Naive thymus-derived CD4-positive, alpha-beta T cell (primary cell): ENCODE measurements around the gene VEGFA. TPM values are rescaled to one million over a fixed set of nuclear protein-coding genes. Genes with fewer than 3 reads are reported as not detected.

Experiments used
- ATAC-seq: fragments of 150-1000 bp; cut with Tn5 transposase; 2 replicates; pipeline ENCODE4 v1.10.0; 2021; ENCODE audit warnings: mild to moderate bottlenecking, moderate library complexity
- CTCF ChIA-PET: fragments of 350-600 bp; sonication (Branson Sonifier 250); formaldehyde crosslinking; loops from one replicate; lab custom pipeline; 2021; ENCODE audit warnings: antibody characterized with exemption; lab: Charles Lee
- POLR2A ChIA-PET: fragments of 350-600 bp; sonication (Branson Sonifier 250); formaldehyde crosslinking; loops from one replicate; lab custom pipeline; 2021; ENCODE audit warnings: antibody characterized with exemption, inconsistent platforms; lab: Charles Lee
- DNase-seq, 9 donors: peaks; one replicate each; pipeline versions ENCODE4 v3.0.0 to v3.0.0-alpha.2; 2020 to 2022; ENCODE audit warnings: mixed read lengths in 1 of 9
- H3K27ac ChIP-seq: one replicate; pipeline ENCODE4 v1.7.0; 2013; ENCODE audit warnings: mild to moderate bottlenecking, low read depth, low read length, moderate library complexity
- H3K27me3 ChIP-seq, 2 donors: one replicate each; pipeline ENCODE4 v1.7.0; 2013; ENCODE audit warnings: low read length in 2 of 2, mild to moderate bottlenecking in 2 of 2, moderate library complexity in 2 of 2; ENCODE audit not compliant: control insufficient read depth in 2 of 2, insufficient read depth in 2 of 2
- H3K36me3 ChIP-seq, 3 experiments: 1 replicate in 2 of 3; 2 replicates in 1 of 3; pipeline ENCODE4 v1.7.0; 2013; ENCODE audit warnings: low read length in 3 of 3, mild to moderate bottlenecking in 3 of 3, moderate library complexity in 1 of 3; ENCODE audit not compliant: insufficient read depth in 3 of 3, control insufficient read depth in 2 of 3
- H3K4me1 ChIP-seq, 2 donors: one replicate each; pipeline ENCODE4 v1.7.0; 2013; ENCODE audit warnings: low read length in 2 of 2, mild to moderate bottlenecking in 2 of 2, moderate library complexity in 1 of 2; ENCODE audit not compliant: control insufficient read depth in 2 of 2, insufficient read depth in 2 of 2
- H3K4me3 ChIP-seq: 2 replicates; pipeline ENCODE4 v1.7.0; 2013; ENCODE audit warnings: mild to moderate bottlenecking, low read length
- H3K9me3 ChIP-seq, 3 experiments: 1 replicate in 2 of 3; 2 replicates in 1 of 3; pipeline ENCODE4 v1.7.0; 2013; ENCODE audit warnings: low read length in 3 of 3; ENCODE audit not compliant: control insufficient read depth in 2 of 3
- H3K27ac Mint-ChIP-seq, 9 donors: one replicate each; pipeline ENCODE4 v1.8.0; 2020 to 2022; ENCODE audit warnings: mixed read lengths in 9 of 9, mild to moderate bottlenecking in 8 of 9, moderate library complexity in 5 of 9, inconsistent platforms in 2 of 9
- H3K27me3 Mint-ChIP-seq, 5 donors: one replicate each; pipeline ENCODE4 v1.8.0; 2021 to 2022; ENCODE audit warnings: mixed read lengths in 5 of 5, mild to moderate bottlenecking in 1 of 5
- H3K36me3 Mint-ChIP-seq, 5 donors: one replicate each; pipeline ENCODE4 v1.8.0; 2020 to 2022; ENCODE audit warnings: mixed read lengths in 5 of 5, mild to moderate bottlenecking in 3 of 5, inconsistent platforms in 1 of 5
- H3K4me1 Mint-ChIP-seq, 7 donors: one replicate each; pipeline ENCODE4 v1.8.0; 2020 to 2022; ENCODE audit warnings: mixed read lengths in 7 of 7, mild to moderate bottlenecking in 3 of 7, inconsistent platforms in 1 of 7
- H3K4me3 Mint-ChIP-seq, 10 donors: one replicate each; pipeline ENCODE4 v1.8.0; 2020 to 2022; ENCODE audit warnings: mild to moderate bottlenecking in 10 of 10, mixed read lengths in 10 of 10, moderate library complexity in 6 of 10, inconsistent platforms in 2 of 10
- H3K9me3 Mint-ChIP-seq, 11 donors: one replicate each; pipeline ENCODE4 v1.8.0; 2020 to 2022; ENCODE audit warnings: mixed read lengths in 11 of 11, mild to moderate bottlenecking in 4 of 11, inconsistent platforms in 1 of 11, moderate library complexity in 1 of 11
- intact Hi-C, 2 donors: fragments of 100-400 bp; cut with micrococcal nuclease; formaldehyde crosslinking; loops; one replicate each; pipeline ENCODE4 v1.15.1; 2023
- polyA plus RNA-seq, 2 donors: library from polyadenylated mRNA; unstranded; fragments of 300-500 nt; fragmentation: Illumina TruSeq; gene quantifications; one replicate each; pipeline ENCODE4 v1.2.3, GENCODE V29; 2021
- total RNA-seq, 6 experiments: library from RNA in 5 of 6; stranded (reverse) in 5 of 6; gene quantifications; 1 replicate in 5 of 6; 2 replicates in 1 of 6; pipeline ENCODE4 v1.2.3 and lab custom pipeline; 2021 to 2026

The VEGFA gene
- total and polyA plus RNA-seq, 7 experiments from 2014 or later: 0.26 to 72.1 (median 10.2) TPM; not detected in 1

- Mint-ChIP-seq H3K4me3 (peak overlapping the region; percentile 21 to 69 (median 58)), H3K4me1 (peaks cover 20 to 38% (median 29%) of the 10 kb centered on the region in 7 donors), H3K27me3 (peaks cover 0 to 3% (median 0%) of the 10 kb centered on the region in 5 donors), H3K9me3 (peaks cover 0 to 7% (median 0%) of the 10 kb centered on the region in 11 donors), H3K36me3 (no peaks in the 10 kb centered on the region), H3K27ac (peak overlapping the region in 8 of 9 donors; percentile 39 to 97 (median 81))
- H3K27me3 ChIP-seq: no peaks in the 10 kb centered on the region
- ATAC-seq (peak; percentile 86), DNase-seq (peak; percentile 59 to 80 (median 69))
- no peaks in the 10 kb centered on the region for H3K9me3 ChIP-seq
- CTCF ChIA-PET: interaction anchor here (0.7 to 2.6 kb wide), 9 partner anchors 15 to 354 kb away, joined by 3 to 30 read pairs (median 3); partner anchors contain the start of gene VEGFA
- H3K27ac ChIP-seq: peak overlapping the region; percentile 22
- H3K4me1 ChIP-seq: peaks cover 19 to 23% of the 10 kb centered on the region in 2 donors
- POLR2A ChIA-PET: interaction anchor here (0.7 to 1.3 kb wide), 2 partner anchors 349 to 354 kb away, joined by 3 read pairs; no protein-coding TSS in a partner anchor
- H3K36me3 ChIP-seq: no peaks in the 10 kb centered on the region
- H3K4me3 ChIP-seq: peak overlapping the region; percentile 0
- intact Hi-C loops: loop anchor here (1.0 to 10.0 kb wide), 9 partner anchors 44 to 613 kb away; no protein-coding TSS in a partner anchor
Measured at GRCh38 chr6:43724914-43725642, 44.9 kb upstream of the VEGFA start.

GRCh38 chr6:43725643-43726580 is 44.1 kb upstream of the VEGFA start:
- Histone ChIP-seq H3K4me1 (peaks cover 19 to 23% of the 10 kb centered on the region in 2 donors), H3K27me3 (no peaks in the 10 kb centered on the region), H3K36me3 (no peaks in the 10 kb centered on the region), H3K4me3 (peak overlapping the region; percentile 0), H3K27ac (no peak overlapping the region), H3K9me3 (peaks cover 0 to 4% (median 0%) of the 10 kb centered on the region in 3 experiments)
- DNase-seq: no peak
- ChIA-PET CTCF (interaction anchor here (1.0 to 2.6 kb wide), 5 partner anchors 19 to 353 kb away, joined by 3 to 30 read pairs (median 19); partner anchors contain the start of gene VEGFA), POLR2A (no interaction called here)
- peaks cover 0 to 14% (median 4%) of the 10 kb centered on the region in 11 donors for H3K9me3 Mint-ChIP-seq
- peak overlapping the region in 9 of 10 donors; percentile 21 to 69 (median 57) for H3K4me3 Mint-ChIP-seq
- intact Hi-C loops: loop anchor here (2.0 to 10.0 kb wide), 3 partner anchors 59 to 276 kb away; no protein-coding TSS in a partner anchor
- H3K27ac Mint-ChIP-seq: peak overlapping the region in 8 of 9 donors; percentile 39 to 97 (median 81)
- H3K27me3 Mint-ChIP-seq: no peaks in the 10 kb centered on the region
- H3K36me3 Mint-ChIP-seq: peaks cover 0 to 6% (median under 1%) of the 10 kb centered on the region in 5 donors
- peaks cover 20 to 38% (median 29%) of the 10 kb centered on the region in 7 donors for H3K4me1 Mint-ChIP-seq
- ATAC-seq: no peak

GRCh38 chr6:43727634-43728033 is 42.4 kb upstream of the VEGFA start:
- H3K9me3 ChIP-seq: peaks cover 0 to 4% (median 0%) of the 10 kb centered on the region in 3 experiments
- Mint-ChIP-seq H3K27ac (peak overlapping the region in 1 of 9 donors; percentile 34), H3K36me3 (peaks cover 0 to 12% (median 4%) of the 10 kb centered on the region in 5 donors), H3K9me3 (peaks cover 0 to 31% (median 18%) of the 10 kb centered on the region in 11 donors), H3K4me1 (peaks cover 20 to 38% (median 29%) of the 10 kb centered on the region in 7 donors), H3K4me3 (no peak overlapping the region), H3K27me3 (no peaks in the 10 kb centered on the region)
- no peak overlapping the region for H3K27ac ChIP-seq
- intact Hi-C loops: loop anchor here (5.0 to 10.0 kb wide), 2 partner anchors 107 to 275 kb away; no protein-coding TSS in a partner anchor
- no peak for ATAC-seq
- H3K4me1 ChIP-seq: peaks cover 19 to 23% of the 10 kb centered on the region in 2 donors
- ChIA-PET CTCF (interaction anchor here (1.2 kb wide), 1 partner anchor 347 kb away, joined by 4 read pairs; no protein-coding TSS in a partner anchor), POLR2A (no interaction called here)
- no peak overlapping the region for H3K4me3 ChIP-seq
- DNase-seq: no peak
- H3K27me3 ChIP-seq: no peaks in the 10 kb centered on the region
- no peaks in the 10 kb centered on the region for H3K36me3 ChIP-seq

GRCh38 chr6:43728586-43728985 is 41.4 kb upstream of the VEGFA start:
- CTCF ChIA-PET: interaction anchor here (1.0 to 1.2 kb wide), 2 partner anchors 346 to 350 kb away, joined by 3 to 4 read pairs; no protein-coding TSS in a partner anchor
- H3K9me3 ChIP-seq: peaks cover 0 to 4% (median 0%) of the 10 kb centered on the region in 3 experiments
- intact Hi-C loops: loop anchor here (5.0 to 10.0 kb wide), 2 partner anchors 106 to 274 kb away; no protein-coding TSS in a partner anchor
- no peak for ATAC-seq
- POLR2A ChIA-PET: no interaction called here
- no peak overlapping the region for H3K27ac ChIP-seq
- H3K27me3 ChIP-seq: no peaks in the 10 kb centered on the region
- H3K4me1 ChIP-seq: peaks cover 19 to 23% of the 10 kb centered on the region in 2 donors
- Mint-ChIP-seq H3K4me1 (peaks cover 17 to 35% (median 32%) of the 10 kb centered on the region in 7 donors), H3K27me3 (peaks cover 0 to 2% (median 0%) of the 10 kb centered on the region in 5 donors), H3K27ac (peak overlapping the region in 2 of 9 donors; percentile 4 to 37), H3K36me3 (peaks cover 0 to 12% (median 6%) of the 10 kb centered on the region in 5 donors), H3K9me3 (peaks cover 0 to 32% (median 18%) of the 10 kb centered on the region in 11 donors), H3K4me3 (no peak overlapping the region)
- no peak for DNase-seq
- no peak overlapping the region for H3K4me3 ChIP-seq
- H3K36me3 ChIP-seq: no peaks in the 10 kb centered on the region

DNA sequence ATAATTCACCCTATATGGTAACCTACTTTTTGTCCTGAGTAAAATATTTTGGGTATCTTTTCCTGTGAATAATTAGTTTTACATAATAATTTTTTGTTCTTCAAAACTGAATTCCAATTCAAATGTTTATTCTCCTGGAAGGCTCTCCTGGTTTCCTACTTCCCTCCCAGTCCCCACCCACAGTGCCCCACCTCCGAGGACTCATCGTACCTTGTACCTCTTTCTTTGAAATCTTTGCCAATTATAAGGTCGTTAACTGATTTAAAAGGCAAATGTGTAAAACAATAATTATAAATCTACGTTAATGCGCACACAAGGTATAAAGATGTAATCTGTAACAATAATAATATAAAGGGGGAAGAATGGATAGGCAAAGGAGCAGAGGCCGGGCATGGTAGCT is 40.5 kb upstream of the VEGFA start:
- Histone ChIP-seq H3K36me3 (no peaks in the 10 kb centered on the region), H3K9me3 (peaks cover 0 to 4% (median 0%) of the 10 kb centered on the region in 3 experiments), H3K4me1 (peaks cover 17 to 21% of the 10 kb centered on the region in 2 donors), H3K27me3 (no peaks in the 10 kb centered on the region), H3K4me3 (no peak overlapping the region), H3K27ac (no peak overlapping the region)
- Mint-ChIP-seq H3K4me3 (no peak overlapping the region), H3K4me1 (peaks cover 13 to 33% (median 25%) of the 10 kb centered on the region in 7 donors), H3K27me3 (peaks cover 0 to 2% (median 0%) of the 10 kb centered on the region in 5 donors), H3K36me3 (peaks cover 0 to 12% (median 6%) of the 10 kb centered on the region in 5 donors), H3K27ac (no peak overlapping the region), H3K9me3 (peaks cover 0 to 32% (median 18%) of the 10 kb centered on the region in 11 donors)
- ChIA-PET CTCF (no interaction called here), POLR2A (no interaction called here)
- ATAC-seq (no peak), DNase-seq (no peak)
- intact Hi-C loops: loop anchor here (5.0 to 10.0 kb wide), 2 partner anchors 105 to 273 kb away; no protein-coding TSS in a partner anchor
